ENCODE data around the gene WASHC4. TPM values are rescaled to one million over a fixed set of nuclear protein-coding genes. Genes with fewer than 3 reads are reported as not detected.

Gene WASHC4
- total RNA-seq, 1 experiment from 2014 or later, result 39.1 TPM

DNA sequence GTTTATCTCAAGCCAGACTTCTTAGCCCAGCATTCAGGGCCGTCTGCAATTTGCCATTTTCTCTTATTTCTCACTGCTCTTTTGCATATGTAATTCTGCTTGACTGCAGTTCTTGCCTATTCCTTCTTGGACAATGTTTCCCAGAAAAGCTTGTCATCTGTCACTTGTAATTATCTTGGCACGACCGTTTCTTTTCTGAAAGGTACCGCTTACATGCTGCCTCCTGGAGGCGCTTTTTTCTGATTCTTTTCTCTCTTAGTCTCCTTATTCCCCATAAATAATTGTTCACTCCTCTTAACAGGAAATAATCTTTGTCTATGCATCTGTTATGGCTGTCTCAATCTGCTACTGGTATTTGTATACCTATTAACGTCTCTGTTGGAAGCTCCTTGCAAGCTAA lies 22.0 kb upstream of the WASHC4 start:
- DNase-seq (ENCODE audit: low spot score), result peak; percentile 79
- no peaks in the 10 kb centered on the region for H3K27me3 ChIP-seq (replicated peaks; ENCODE audit: insufficient read depth, low read depth, low read length, poor library complexity)
- no TSS peak for BruUV-seq (replicated peaks)
- no peak overlapping the region for H3K27ac ChIP-seq (ENCODE audit: low read depth, low read length, poor library complexity, severe bottlenecking)
- peaks cover 6% of the 10 kb centered on the region for H3K4me1 ChIP-seq (ENCODE audit: insufficient read depth, low read length, poor library complexity, severe bottlenecking)
- no peak overlapping the region for H3K4me3 ChIP-seq (ENCODE audit: low read depth, low read length, poor library complexity, severe bottlenecking)
- ChIA-PET CTCF (interaction anchor here (0.6 kb wide), 1 partner anchor 29 kb away, joined by 3 read pairs; no protein-coding TSS in a partner anchor), POLR2A (ENCODE audit: low non-redundant PET) (interaction anchor here (0.7 to 0.9 kb wide), 2 partner anchors 129 to 782 kb away, joined by 3 to 5 read pairs; partner anchors contain the start of gene EID3)
- no peaks in the 10 kb centered on the region for H3K36me3 ChIP-seq (ENCODE audit: insufficient read depth, low read length, poor library complexity, severe bottlenecking)
- peaks cover 6% of the 10 kb centered on the region for H3K9me3 ChIP-seq (ENCODE audit: low read depth, low read length, poor library complexity, severe bottlenecking)
- TF ChIP-seq EZH2 (IDR thresholded peaks at IDR 0.05; ENCODE audit: borderline replicate concordance, low read depth, low read length, poor library complexity, severe bottlenecking) (no peak), CTCF (conservative IDR thresholded peaks at IDR 0.05; ENCODE audit: low read depth, low read length) (peak; percentile 50; the same call in 1 of the 2 replicates)
- intact Hi-C loops (cut with micrococcal nuclease; ENCODE audit: unreplicated experiment), result no loop called here

- no TSS peak for BruUV-seq (replicated peaks)
- ChIA-PET POLR2A (ENCODE audit: low non-redundant PET) (no interaction called here), CTCF (no interaction called here)
Measured at GRCh38 chr12:105089817-105090216, 17.7 kb upstream of the WASHC4 start.

DNA sequence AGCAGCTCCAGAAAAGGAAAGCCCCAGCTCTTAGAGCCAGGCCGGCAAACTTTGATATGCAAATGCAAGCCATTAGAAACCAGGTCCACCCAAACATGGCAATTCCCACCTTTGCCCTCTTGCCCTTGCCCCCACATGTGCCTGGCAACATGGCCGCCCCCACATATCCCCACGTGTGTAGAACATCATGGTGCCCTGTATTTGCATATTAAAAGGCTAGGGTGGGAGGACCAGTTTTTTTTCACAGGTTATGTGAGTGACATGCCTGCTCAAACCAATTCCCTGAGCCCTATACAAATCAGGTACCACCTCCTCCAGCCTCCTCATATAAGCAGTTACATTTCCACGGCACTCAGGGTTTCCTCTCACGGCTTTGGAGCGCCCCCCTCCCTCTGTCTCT lies 17.2 kb upstream of the WASHC4 start:
- Histone ChIP-seq H3K27ac (ENCODE audit: low read depth, low read length, poor library complexity, severe bottlenecking) (no peak overlapping the region), H3K27me3 (replicated peaks; ENCODE audit: insufficient read depth, low read depth, low read length, poor library complexity) (no peaks in the 10 kb centered on the region), H3K9me3 (ENCODE audit: low read depth, low read length, poor library complexity, severe bottlenecking) (peaks cover 9% of the 10 kb centered on the region), H3K36me3 (ENCODE audit: insufficient read depth, low read length, poor library complexity, severe bottlenecking) (no peaks in the 10 kb centered on the region), H3K4me1 (ENCODE audit: insufficient read depth, low read length, poor library complexity, severe bottlenecking) (no peaks in the 10 kb centered on the region), H3K4me3 (ENCODE audit: low read depth, low read length, poor library complexity, severe bottlenecking) (no peak overlapping the region)
- DNase-seq (ENCODE audit: low spot score), result no peak
- intact Hi-C loops (cut with micrococcal nuclease; ENCODE audit: unreplicated experiment), result no loop called here
- BruUV-seq (replicated peaks), result no TSS peak
- ChIA-PET POLR2A (ENCODE audit: low non-redundant PET) (no interaction called here), CTCF (no interaction called here)
- no peak for TF ChIP-seq EZH2 (IDR thresholded peaks at IDR 0.05; ENCODE audit: borderline replicate concordance, low read depth, low read length, poor library complexity, severe bottlenecking)
- no peak for TF ChIP-seq CTCF (conservative IDR thresholded peaks at IDR 0.05; ENCODE audit: low read depth, low read length)

More at GRCh38 chr12:105089817-105090216, 17.7 kb upstream of the WASHC4 start:
- Histone ChIP-seq H3K4me3 (ENCODE audit: low read depth, low read length, poor library complexity, severe bottlenecking) (no peak overlapping the region), H3K4me1 (ENCODE audit: insufficient read depth, low read length, poor library complexity, severe bottlenecking) (no peaks in the 10 kb centered on the region), H3K27me3 (replicated peaks; ENCODE audit: insufficient read depth, low read depth, low read length, poor library complexity) (no peaks in the 10 kb centered on the region), H3K9me3 (ENCODE audit: low read depth, low read length, poor library complexity, severe bottlenecking) (peaks cover 6% of the 10 kb centered on the region), H3K36me3 (ENCODE audit: insufficient read depth, low read length, poor library complexity, severe bottlenecking) (no peaks in the 10 kb centered on the region), H3K27ac (ENCODE audit: low read depth, low read length, poor library complexity, severe bottlenecking) (no peak overlapping the region)
- TF ChIP-seq EZH2 (IDR thresholded peaks at IDR 0.05; ENCODE audit: borderline replicate concordance, low read depth, low read length, poor library complexity, severe bottlenecking), result no peak
- TF ChIP-seq CTCF (conservative IDR thresholded peaks at IDR 0.05; ENCODE audit: low read depth, low read length), result no peak
- intact Hi-C loops (cut with micrococcal nuclease; ENCODE audit: unreplicated experiment), result no loop called here
- no peak for DNase-seq (ENCODE audit: low spot score)

Measured in A673 (cell line).